Thoracic aorta (tissue), 2 donors: ENCODE measurements around the gene XDH. TPM values are rescaled to one million over a fixed set of nuclear protein-coding genes. Genes with fewer than 3 reads are reported as not detected.

Experiments used
- ATAC-seq: fragments of 150-250 bp; one replicate; pipeline ENCODE4 v1.8.0; 2017; ENCODE audit warnings: low read depth; ENCODE audit not compliant: insufficient number of reproducible peaks, low FRiP score
- DNase-seq: peaks from one replicate; pipeline ENCODE4 v3.0.0-alpha.2; 2020; ENCODE audit warnings: low spot score
- H3K27ac ChIP-seq, 2 donors: fragments of 200-600 bp; sonication (generic); 1 replicate in 1 of 2; 2 replicates in 1 of 2; pipeline ENCODE4 v1.5.1; 2016; ENCODE audit warnings: mild to moderate bottlenecking in 2 of 2, moderate library complexity in 2 of 2
- H3K27me3 ChIP-seq: fragments of 200-600 bp; sonication (generic); replicated peaks from 2 replicates; pipeline ENCODE4 v1.6.0; 2016; ENCODE audit warnings: mild to moderate bottlenecking; ENCODE audit not compliant: insufficient read depth
- H3K36me3 ChIP-seq: fragments of 200-600 bp; sonication (generic); one replicate; pipeline ENCODE4 v1.5.1; 2016
- H3K4me1 ChIP-seq, 2 donors: fragments of 200-600 bp; sonication (generic); 1 replicate in 1 of 2; 2 replicates in 1 of 2; pipeline versions ENCODE4 v1.5.1 to v1.6.0; 2016; ENCODE audit warnings: low read depth in 2 of 2, mild to moderate bottlenecking in 1 of 2; ENCODE audit not compliant: control insufficient read depth in 1 of 2
- H3K4me3 ChIP-seq: fragments of 200-600 bp; sonication (generic); 2 replicates; pipeline ENCODE4 v1.5.1; 2016; ENCODE audit warnings: mild to moderate bottlenecking
- H3K9me3 ChIP-seq: fragments of 200-600 bp; sonication (generic); 2 replicates; pipeline ENCODE4 v1.5.1; 2016
- total RNA-seq, 2 donors: library from RNA; depleted of rRNA; stranded (reverse); fragments of >200 nt; gene quantifications; one replicate each; pipeline versions ENCODE4 v1.1.0 to v1.2.3, GENCODE V29; 2016
- TF ChIP-seq, protein P1 (sequence below): fragments of 200-600 bp; sonication (generic); IDR thresholded peaks from one replicate; pipeline ENCODE4 v1.5.1; 2019; ENCODE audit warnings: antibody characterized with exemption

The XDH gene
- total RNA-seq, 2 donors from 2014 or later, result not detected

DNA sequence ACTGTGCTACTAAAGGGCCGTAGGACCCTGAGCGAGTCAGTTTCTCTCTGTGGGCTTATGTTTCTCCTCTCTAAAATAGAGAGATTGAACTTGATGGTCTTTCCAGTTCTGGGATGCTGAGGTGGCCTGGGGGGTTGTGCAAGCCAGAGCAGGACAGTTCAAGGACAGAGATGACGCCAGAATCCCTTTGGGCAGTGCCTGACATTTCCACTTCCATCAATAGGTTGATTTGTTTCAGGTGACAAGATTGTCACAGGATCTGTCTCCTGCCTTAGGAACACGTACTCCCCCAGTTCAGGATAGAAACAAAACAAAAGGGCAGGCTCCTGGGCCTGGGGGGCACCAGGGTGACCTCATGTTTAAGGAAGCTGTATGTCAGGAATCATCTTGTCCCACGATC is 82.0 kb downstream of the XDH start:
- ATAC-seq (no peak), DNase-seq (no peak)
- TF ChIP-seq, protein P1, sequence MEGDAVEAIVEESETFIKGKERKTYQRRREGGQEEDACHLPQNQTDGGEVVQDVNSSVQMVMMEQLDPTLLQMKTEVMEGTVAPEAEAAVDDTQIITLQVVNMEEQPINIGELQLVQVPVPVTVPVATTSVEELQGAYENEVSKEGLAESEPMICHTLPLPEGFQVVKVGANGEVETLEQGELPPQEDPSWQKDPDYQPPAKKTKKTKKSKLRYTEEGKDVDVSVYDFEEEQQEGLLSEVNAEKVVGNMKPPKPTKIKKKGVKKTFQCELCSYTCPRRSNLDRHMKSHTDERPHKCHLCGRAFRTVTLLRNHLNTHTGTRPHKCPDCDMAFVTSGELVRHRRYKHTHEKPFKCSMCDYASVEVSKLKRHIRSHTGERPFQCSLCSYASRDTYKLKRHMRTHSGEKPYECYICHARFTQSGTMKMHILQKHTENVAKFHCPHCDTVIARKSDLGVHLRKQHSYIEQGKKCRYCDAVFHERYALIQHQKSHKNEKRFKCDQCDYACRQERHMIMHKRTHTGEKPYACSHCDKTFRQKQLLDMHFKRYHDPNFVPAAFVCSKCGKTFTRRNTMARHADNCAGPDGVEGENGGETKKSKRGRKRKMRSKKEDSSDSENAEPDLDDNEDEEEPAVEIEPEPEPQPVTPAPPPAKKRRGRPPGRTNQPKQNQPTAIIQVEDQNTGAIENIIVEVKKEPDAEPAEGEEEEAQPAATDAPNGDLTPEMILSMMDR, result no peak

DNA sequence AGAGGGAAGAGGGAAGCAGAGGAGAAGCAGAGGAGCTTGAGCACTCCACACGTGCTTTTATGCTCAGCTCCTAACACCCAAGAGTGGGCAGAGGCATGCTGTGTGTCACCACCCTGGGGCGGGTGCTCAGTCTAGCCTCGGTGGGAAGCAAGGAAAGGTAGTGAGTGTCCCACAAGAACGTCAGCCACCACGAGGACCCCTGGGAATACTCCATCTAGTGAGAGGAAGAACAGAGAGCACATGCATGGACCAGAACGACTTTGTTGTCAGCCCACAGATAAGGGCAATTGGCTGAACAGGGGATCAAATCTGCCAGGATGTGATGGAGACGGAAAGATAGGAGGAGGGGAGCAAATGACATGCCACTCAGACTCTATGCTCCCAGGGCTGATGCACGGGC is 83.4 kb downstream of the XDH start:
- Histone ChIP-seq H3K36me3 (no peaks in the 10 kb centered on the region), H3K4me1 (peaks cover 0 to 9% of the 10 kb centered on the region in 2 donors), H3K27ac (no peak overlapping the region), H3K4me3 (no peak overlapping the region), H3K9me3 (no peaks in the 10 kb centered on the region), H3K27me3 (no peaks in the 10 kb centered on the region)
- DNase-seq (no peak), ATAC-seq (no peak)
- TF ChIP-seq, protein P1, result no peak

More for the DNA sequence above, 82.0 kb downstream of the XDH start:
- Histone ChIP-seq H3K27ac (no peak overlapping the region), H3K4me1 (peaks cover 0 to 13% of the 10 kb centered on the region in 2 donors), H3K4me3 (no peak overlapping the region), H3K36me3 (no peaks in the 10 kb centered on the region), H3K27me3 (no peaks in the 10 kb centered on the region), H3K9me3 (no peaks in the 10 kb centered on the region)

DNA sequence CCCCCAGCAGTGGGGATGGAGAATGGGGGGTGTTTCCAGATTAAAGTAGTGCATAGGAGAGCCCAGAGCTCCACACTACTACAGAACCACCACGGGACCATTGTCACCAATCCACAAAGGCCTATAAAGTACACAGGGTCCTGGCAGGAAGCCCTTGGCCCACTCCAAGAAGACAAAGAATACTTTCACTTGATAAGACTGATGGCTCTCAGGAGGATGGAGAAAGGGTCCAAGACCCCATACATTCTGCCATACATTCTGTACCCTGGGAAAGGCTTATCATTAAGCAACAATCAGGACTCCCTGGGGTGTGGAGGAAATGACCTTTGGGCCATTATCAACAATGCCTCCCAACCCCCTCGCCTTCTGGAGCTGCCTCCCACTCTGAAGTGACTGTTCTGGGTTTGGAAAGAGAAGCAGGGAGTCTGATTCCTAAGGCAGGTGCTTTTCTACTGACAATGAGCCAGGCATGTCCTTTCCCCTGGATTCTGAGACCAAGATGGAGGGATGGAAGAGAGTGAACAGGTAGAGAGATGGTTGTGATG is 85.4 kb downstream of the XDH start:
- Histone ChIP-seq H3K27me3 (no peaks in the 10 kb centered on the region), H3K36me3 (no peaks in the 10 kb centered on the region), H3K4me3 (no peak overlapping the region), H3K9me3 (no peaks in the 10 kb centered on the region), H3K27ac (no peak overlapping the region), H3K4me1 (peaks cover 0 to 6% of the 10 kb centered on the region in 2 donors)
- TF ChIP-seq, protein P1, result no peak
- ATAC-seq, result no peak
- no peak for DNase-seq

DNA sequence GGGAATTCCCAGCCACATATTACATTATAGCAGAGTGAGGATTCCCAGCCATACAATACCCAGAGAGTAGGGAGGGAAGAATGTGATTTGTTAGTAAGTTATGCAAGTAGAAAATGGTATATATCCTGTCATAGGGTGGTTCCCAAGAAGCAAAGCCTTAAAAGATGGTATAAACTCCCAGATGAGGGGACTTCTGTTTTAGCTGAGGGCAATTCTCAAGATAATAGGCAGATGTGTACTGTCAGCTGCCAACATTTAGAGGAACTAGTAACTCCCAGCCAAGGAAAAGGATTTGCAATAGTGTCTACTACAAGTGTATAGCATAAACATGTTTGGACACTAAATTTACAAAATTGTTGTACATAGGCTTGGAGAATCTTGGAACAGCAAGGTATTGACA is 86.5 kb downstream of the XDH start:
- Histone ChIP-seq H3K36me3 (no peaks in the 10 kb centered on the region), H3K4me3 (no peak overlapping the region), H3K9me3 (no peaks in the 10 kb centered on the region), H3K4me1 (peaks cover 4 to 17% of the 10 kb centered on the region in 2 donors), H3K27me3 (no peaks in the 10 kb centered on the region), H3K27ac (no peak overlapping the region)
- DNase-seq, result no peak
- ATAC-seq, result no peak
- TF ChIP-seq, protein P1, result no peak

DNA sequence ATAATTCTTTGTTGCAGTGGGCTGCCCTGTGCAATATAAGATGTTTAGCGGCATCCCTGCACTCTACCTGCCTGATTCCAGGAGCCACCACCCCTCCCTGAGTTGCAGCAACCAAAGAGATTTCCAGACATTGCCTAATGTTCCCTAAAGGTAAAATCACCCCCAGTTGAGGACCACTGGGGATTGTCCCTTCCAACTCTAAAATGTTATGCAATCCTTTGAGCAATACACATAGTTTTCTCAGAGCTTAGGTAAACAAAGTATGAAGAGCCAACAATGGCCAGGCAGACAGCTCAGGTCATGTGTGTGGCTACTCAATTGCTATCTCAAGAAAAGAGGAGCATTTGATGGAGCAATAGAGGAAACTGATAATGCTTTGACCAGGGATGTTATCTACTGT is 87.0 kb downstream of the XDH start:
- DNase-seq, result no peak
- no peak for ATAC-seq
- Histone ChIP-seq H3K4me1 (peaks cover 8 to 22% of the 10 kb centered on the region in 2 donors), H3K36me3 (no peaks in the 10 kb centered on the region), H3K27ac (no peak overlapping the region), H3K27me3 (no peaks in the 10 kb centered on the region), H3K9me3 (no peaks in the 10 kb centered on the region), H3K4me3 (no peak overlapping the region)
- TF ChIP-seq, protein P1, result no peak
